GM12875 (cell line): ENCODE results near the gene VILL.
"Not testable (repeated sequence)": the region's sequence is repeated elsewhere in the genome, so short reads cannot be mapped to it uniquely, and the experiment has no call there.

Experiments
- H3K4me3 ChIP-seq: one replicate; pipeline ENCODE4 v1.5.1; 2011; ENCODE audit warnings: low read depth, low read length, control low read depth
- CTCF ChIP-seq: IDR thresholded peaks from 2 replicates; pipeline ENCODE4 v1.5.1; 2011; ENCODE audit warnings: low read depth, mild to moderate bottlenecking, control low read depth, inconsistent platforms, low read length, moderate library complexity, borderline replicate concordance; ENCODE audit not compliant: insufficient read depth

Gene VILL

GRCh38 chr3:37985637-37986320 is 4.8 kb upstream of the VILL start:
- no peak for TF ChIP-seq CTCF
- H3K4me3 ChIP-seq: no peak overlapping the region

GRCh38 chr3:37986479-37987314 is 3.9 kb upstream of the VILL start:
- H3K4me3 ChIP-seq: no peak overlapping the region
- TF ChIP-seq CTCF: no peak

- TF ChIP-seq CTCF: no peak
- H3K4me3 ChIP-seq: no peak overlapping the region
Measured at GRCh38 chr3:37987315-37987697, 3.3 kb upstream of the VILL start.

- no peak overlapping the region for H3K4me3 ChIP-seq
- no peak for TF ChIP-seq CTCF
Measured at GRCh38 chr3:37987751-37988179, 2.8 kb upstream of the VILL start.

- H3K4me3 ChIP-seq: not testable (repeated sequence)
Measured at GRCh38 chr3:37988376-37988775, 2.2 kb upstream of the VILL start.

- TF ChIP-seq CTCF: no peak
Measured at GRCh38 chr3:37988931-37989525, 1.6 kb upstream of the VILL start.

GRCh38 chr3:37989821-37990480 is 635 bp upstream of the VILL start:
- H3K4me3 ChIP-seq: no peak overlapping the region
- TF ChIP-seq CTCF: no peak

More at GRCh38 chr3:37988931-37989525, 1.6 kb upstream of the VILL start:
- no peak overlapping the region for H3K4me3 ChIP-seq
